ENCODE measurements around the gene MRPL23. TPM values are rescaled to one million over a fixed set of nuclear protein-coding genes. Genes with fewer than 3 reads are reported as not detected.

MRPL23 gene
- total and polyA plus RNA-seq, 2 donors (not counting 3 experiments of a cell fraction or from before 2014, with no cell fraction given), result 72.7 to 222 TPM

DNA sequence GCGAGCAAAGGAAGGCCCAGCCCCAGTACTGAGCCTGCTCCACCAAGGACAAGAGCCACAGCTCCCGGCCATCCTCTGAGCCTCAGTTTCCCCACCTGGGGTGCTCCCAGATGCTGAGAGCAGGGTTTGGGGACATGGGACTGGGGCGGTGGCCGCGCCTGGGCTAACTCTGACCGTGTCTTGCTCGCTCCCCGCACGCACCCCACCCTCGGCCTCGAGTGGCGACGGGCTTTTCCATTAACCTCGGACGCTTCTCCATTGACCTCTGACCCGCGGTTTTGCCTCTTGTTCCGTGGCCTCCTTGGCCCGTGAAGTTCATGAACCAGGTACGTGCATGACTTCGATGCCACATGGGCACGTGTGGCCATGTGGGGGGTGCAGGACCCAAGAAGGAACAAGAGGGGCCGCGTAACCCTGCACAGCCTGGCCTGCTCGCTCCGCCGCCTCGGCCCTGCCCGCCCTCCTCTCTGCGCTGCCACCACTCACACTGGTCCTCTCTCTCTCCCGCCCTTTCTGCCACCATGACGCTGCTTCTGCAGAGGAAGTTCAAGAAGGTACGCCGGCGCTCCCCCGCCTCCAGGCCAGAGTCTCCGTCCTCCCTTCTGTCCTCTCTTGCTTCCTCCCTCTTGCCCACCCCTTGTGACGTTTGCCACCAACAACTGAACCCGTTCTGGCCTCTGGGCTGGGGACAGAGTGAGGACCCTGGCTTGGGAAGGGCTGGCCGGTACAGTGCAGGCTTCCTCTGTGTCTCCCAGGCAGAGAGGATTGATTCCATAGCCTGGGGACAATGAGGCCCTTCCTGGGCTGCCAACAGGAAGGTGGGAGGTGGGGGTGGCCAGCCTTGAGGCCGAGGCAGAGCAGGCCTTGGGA lies 20.7 kb upstream of the MRPL23 start:
- Histone ChIP-seq H3K9me3 (replicated peaks; ENCODE audit: control insufficient read depth, insufficient read depth, low read length) (no peaks in the 10 kb centered on the region), H3K36me3 (ENCODE audit: control insufficient read depth in 2 of 2, extremely low read depth in 1 of 2, insufficient read depth in 2 of 2, low read length in 2 of 2) (no peaks in the 10 kb centered on the region), H3K79me2 (ENCODE audit: control insufficient read depth, insufficient read depth, low read length) (no peaks in the 10 kb centered on the region), H3K4me2 (ENCODE audit: insufficient read depth, low read length) (no peak overlapping the region), H3K27ac (ENCODE audit: insufficient read depth, low read depth, low read length) (no peak overlapping the region), H3K4me3 (replicated peaks in 1 of 3; ENCODE audit: insufficient read depth in 1 of 3, low read depth in 1 of 3, low read length in 3 of 3) (no peak overlapping the region), H3K4me1 (ENCODE audit: control insufficient read depth, extremely low read depth, insufficient read depth, low read length) (no peaks in the 10 kb centered on the region), H4K20me1 (replicated peaks; ENCODE audit: control insufficient read depth, extremely low read depth, insufficient read depth, low read length) (no peaks in the 10 kb centered on the region), H2AFZ (ENCODE audit: low read depth, low read length) (no peak overlapping the region), H3K27me3 (ENCODE audit: control insufficient read depth in 2 of 2, insufficient read depth in 2 of 2, low read length in 2 of 2) (no peaks in the 10 kb centered on the region), H3K9me1 (replicated peaks; ENCODE audit: control insufficient read depth, extremely low read depth, insufficient read depth, low read length) (no peaks in the 10 kb centered on the region), H3K9ac (replicated peaks; ENCODE audit: extremely low read depth, insufficient read depth, low read length) (no peak overlapping the region)
- no peak for TF ChIP-seq GATA2 (IDR thresholded peaks at IDR 0.05; ENCODE audit: insufficient read depth, insufficient read length, low read depth, low read length)
- TF ChIP-seq, protein P1, sequence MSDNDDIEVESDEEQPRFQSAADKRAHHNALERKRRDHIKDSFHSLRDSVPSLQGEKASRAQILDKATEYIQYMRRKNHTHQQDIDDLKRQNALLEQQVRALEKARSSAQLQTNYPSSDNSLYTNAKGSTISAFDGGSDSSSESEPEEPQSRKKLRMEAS (IDR thresholded peaks at IDR 0.05; ENCODE audit: insufficient read depth, insufficient read length), result no peak
- no peak for TF ChIP-seq EZH2 (IDR thresholded peaks at IDR 0.05; ENCODE audit: borderline replicate concordance, low read depth, low read length, severe bottlenecking)
- TF ChIP-seq POLR2A (IDR thresholded peaks at IDR 0.05; ENCODE audit: low read depth, low read length), result no peak
- TF ChIP-seq CTCF (IDR thresholded peaks at IDR 0.05; ENCODE audit: extremely low read depth in 1 of 2, insufficient read depth in 1 of 2, low read depth in 1 of 2, low read length in 2 of 2), result no peak
- TF ChIP-seq POLR2AphosphoS5 (IDR thresholded peaks at IDR 0.05; ENCODE audit: insufficient read depth, low read depth, low read length), result no peak
- no peak for TF ChIP-seq JUN (IDR thresholded peaks at IDR 0.05; ENCODE audit: borderline replicate concordance, insufficient read depth, insufficient read length, low read depth)
- TF ChIP-seq FOS (IDR thresholded peaks at IDR 0.05; ENCODE audit: borderline replicate concordance, insufficient read depth, low read length), result no peak
- no peak for TF ChIP-seq MYC (IDR thresholded peaks at IDR 0.05; ENCODE audit: low read depth, low read length)
- dilution Hi-C loops (cut with MboI; ENCODE audit: extremely low pct_ligation_motif_present, low sequenced_read_pairs), result no loop called here
- intact Hi-C loops (cut with micrococcal nuclease), result no loop called here
- ChIA-PET POLR2A (no interaction called here), CTCF (no interaction called here)
- no TSS peak for BruUV-seq (replicated peaks)
- no peak for FAIRE-seq
- no peak for DNase-seq (ENCODE audit: low read depth, low spot score)
